HG02981 (cell line): Measurements from ENCODE around the gene REL.
"Not testable (repeated sequence)": the region's sequence is repeated elsewhere in the genome, so short reads cannot be mapped to it uniquely, and the experiment has no call there.

Source experiments
- ATAC-seq: cut with Tn5 transposase; IDR thresholded peaks from one replicate; pipeline ENCODE4 v1.9.1; 2021; ENCODE audit warnings: mild to moderate bottlenecking, moderate library complexity; ENCODE audit not compliant: unreplicated experiment

Gene REL

DNA sequence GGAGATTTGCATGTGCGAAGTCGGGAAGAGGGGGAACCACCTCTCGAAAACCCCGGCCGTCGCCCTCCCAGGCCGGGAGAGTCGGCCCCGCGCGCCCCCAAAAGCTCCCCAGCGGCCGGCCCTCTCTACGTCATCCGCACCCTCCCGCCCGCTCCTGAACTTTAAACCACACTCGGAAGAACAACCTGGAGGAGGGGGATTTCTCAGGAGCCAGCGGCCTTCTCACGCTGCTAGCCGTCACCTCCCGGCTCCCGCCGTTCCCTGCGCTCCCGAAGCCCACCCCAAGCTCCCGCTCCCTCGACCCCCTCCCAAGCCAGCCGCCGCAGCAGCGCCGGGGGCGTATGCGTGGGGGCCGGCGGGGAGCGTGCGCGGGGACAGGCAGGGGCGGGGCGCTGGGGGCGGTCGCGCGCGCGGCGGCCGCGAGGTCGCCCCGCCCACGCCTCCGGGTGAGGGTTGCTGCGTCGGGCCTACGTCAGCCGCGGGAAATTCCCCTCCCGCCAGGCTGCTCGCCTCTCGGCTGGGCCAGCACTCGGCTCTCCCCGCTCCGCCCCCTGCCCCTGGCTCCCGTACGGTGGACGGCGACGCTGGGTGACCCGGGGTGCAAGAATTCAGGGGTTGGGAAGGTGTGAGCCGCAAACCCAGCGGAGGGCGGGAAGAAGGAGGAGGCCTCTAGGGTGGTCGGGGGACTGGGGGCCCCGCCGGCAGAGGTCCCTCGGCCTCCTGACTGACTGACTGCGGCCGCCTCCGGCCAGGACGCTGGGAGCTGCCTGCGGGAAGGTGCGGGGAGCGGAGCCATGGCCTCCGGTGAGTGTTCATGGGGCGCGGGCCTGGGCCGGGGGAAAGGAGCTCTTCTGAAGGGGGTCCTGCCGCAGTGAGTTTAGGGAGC is at the start of gene REL:
REL (plus strand) TSS at position 528 of the 886 bp plus-strand sequence; CDS start at position 795, 267 bp downstream.
- peak; percentile 86 for ATAC-seq

DNA sequence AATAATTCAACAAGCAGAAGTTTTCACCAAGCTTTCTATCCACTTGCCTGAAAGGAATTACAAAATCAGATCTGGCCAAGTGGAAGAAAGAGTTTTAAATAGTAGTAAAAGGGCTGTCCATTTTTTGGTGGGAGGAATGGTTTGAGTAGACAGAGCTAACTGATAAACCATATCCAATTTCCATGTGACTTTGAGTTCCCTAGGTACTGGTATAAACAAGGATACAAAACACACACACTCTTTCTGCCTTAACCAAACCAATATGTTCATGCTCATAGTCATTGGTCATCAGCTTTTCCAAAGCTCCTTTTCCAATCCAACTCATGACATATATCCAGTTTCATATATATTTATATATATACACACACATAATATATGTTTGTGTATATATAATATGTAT is 49.5 kb upstream of the REL start:
- no peak for ATAC-seq

DNA sequence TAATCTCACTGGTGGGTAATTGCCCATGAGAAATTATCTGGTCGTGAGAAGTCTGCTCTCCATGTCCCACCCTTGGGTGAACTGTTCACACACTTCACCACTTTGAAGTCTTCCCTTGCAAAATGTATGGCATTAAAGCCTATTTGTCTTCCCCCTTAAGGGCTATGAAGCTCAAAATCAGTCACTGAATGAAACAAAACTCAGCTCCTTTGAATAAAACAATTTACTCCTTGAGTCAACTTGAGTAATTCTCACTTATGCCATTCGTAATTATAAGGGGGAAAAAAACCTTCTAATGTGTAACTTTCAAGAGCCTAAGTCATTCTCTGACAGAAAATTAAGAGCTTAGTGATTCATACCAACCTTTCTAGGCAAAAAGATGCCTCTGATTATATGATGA is 48.8 kb upstream of the REL start:
- ATAC-seq: no peak

GRCh38 chr2:60834270-60834717 is 47.1 kb upstream of the REL start:
- peak; percentile 48 for ATAC-seq

- no peak for ATAC-seq
Measured at GRCh38 chr2:60836491-60836890, 44.9 kb upstream of the REL start.

DNA sequence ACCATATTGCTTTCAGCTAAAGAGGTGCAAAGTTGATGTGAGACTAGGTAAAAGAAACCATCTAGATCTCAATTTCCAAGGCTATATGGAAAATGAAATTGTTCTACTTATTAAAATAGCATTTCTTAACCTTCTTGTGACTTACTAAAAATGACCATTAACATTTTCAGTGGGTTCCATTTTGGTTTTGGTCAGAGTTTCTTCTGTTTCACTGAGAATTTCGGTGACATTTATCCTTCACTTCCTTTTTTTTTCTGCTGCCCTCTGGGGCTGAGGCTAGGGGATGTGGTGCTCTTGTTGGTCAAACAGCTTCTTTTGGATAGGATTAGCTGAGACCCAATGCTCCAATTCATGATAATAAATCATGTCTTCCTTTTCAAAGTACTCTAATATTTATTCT is 44.3 kb upstream of the REL start:
- no peak for ATAC-seq

- no peak for ATAC-seq
Measured at GRCh38 chr2:60838481-60838880, 42.9 kb upstream of the REL start.

- ATAC-seq: peak; percentile 58
Measured at GRCh38 chr2:60839126-60839813, 42.1 kb upstream of the REL start.

DNA sequence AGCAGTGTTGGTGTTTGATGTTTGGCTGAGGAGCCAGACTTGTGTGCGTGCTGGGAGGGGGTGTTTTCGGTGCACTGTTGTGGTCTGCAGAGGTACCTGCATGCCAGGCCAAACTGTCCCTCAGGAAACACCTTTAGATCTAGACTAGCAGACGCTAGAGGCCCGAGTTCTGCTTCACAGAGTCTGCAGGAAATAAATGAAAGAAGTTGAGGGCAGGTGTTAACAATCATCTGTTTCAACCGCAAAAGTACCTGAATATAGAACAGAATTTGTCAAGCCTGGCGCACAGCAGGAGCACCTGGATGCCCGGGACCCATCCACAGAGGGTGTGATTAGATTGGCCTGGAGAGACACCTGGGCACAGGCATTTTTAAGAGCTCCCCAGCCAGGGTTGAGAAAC is 40.5 kb upstream of the REL start:
- ATAC-seq: peak; percentile 48

DNA sequence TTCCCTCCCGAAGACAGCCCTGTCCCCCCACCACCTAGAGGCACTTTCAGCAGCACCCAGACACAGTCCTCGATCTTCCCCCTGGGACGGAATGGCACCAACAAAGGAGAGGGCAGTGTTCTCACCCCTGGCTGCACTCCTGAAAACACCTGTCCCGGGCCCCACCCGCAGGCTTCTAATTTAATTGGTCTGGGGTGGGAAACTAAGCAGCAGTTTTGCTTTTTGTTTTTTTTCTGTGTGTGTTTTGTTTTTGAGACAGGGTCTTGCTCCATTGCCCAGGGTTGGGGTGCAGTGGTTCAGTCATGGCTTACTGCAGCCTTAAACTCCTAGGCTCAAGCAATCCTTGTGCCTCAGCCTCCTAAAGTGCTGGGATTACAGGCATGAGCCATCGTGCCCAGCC is 38.4 kb upstream of the REL start:
- no peak for ATAC-seq

DNA sequence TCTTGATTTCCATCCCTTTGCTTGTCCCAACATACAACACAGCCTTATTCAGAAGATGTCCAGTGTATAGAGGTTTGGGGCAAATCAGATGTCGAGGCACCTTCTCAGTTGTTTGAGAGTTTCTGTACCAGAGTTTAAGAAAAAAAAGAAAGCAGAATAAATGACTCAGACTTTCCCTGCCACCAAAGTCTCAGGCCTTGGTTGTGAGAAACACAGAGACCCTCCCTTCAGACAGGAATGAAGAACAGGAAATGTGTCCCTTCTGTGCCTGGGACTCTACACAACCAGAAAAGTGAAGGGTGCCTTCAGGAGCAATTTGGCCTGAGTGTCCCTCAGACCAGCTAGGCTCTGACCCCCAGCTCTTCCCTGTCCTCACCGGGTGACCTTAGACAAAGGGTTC is 37.3 kb upstream of the REL start:
- no peak for ATAC-seq

DNA sequence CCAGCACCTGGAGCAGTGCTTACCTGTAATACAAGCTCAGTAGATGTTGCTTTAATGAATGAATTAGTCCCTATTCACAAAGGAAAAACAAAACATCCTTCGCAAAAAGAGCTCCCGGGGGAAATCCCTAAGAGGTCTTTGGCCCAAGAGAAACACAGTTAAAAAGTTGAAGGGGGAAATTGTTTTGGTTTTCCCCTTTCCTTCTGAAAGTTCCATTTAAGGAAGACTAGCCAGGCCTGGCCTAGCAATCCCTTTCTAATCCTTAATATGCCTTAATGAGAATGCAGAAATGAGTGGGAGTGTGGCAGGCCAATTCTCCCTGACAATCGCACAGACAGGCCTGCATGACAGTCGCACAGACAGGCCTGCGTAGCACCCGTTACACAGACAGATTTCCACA is 33.5 kb upstream of the REL start:
- ATAC-seq: no peak

DNA sequence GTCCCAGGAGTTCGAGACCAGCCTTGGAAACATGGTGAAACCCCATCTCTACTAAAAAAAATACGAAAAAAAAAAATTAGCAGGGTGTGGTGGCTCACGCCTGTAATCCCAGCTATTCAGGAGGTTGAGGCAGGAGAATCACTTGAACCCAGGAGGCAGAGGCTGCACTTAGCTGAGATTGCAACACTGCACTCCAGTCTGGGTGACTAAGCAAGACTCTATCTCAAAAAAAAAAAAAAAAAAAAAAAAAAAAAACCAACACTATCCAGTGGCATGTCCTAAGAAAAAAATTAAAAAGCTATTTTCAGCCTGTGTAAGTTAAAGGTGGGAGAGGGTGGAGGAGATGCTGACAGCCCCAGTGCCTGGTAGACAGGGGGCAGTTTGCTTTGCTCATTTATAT is 32.2 kb upstream of the REL start:
- no peak for ATAC-seq

DNA sequence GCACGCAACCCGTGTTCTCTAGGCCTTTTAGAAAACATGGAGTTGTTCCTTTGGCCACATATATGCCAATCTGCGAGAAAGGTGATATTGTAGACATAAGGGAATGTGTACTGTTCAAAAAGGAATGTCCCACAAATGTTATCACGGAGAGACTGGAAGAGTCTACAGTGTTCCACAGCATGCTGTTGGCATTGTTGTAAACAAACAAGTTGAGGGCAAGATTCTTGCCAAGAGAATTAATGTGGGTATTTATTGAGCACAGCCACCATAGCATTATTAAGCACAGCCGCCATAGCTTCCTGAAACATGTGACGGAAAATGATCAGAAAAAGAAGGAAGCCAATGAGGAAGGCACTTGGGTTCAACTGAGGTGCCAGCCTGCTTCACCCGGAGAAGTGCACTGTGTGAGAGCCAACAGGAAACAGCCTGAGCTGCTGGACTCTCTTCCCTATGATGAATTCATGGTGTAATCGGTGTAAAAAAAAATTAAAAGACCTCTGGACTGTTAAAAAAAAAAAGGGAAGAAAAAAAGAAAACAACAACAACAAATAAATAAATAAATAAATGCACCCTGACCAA is 29.0 kb upstream of the REL start:
- ATAC-seq: no peak

GRCh38 chr2:60853531-60853930 is 27.8 kb upstream of the REL start:
- ATAC-seq: no peak

GRCh38 chr2:60855989-60856669 is 25.2 kb upstream of the REL start:
- ATAC-seq: no peak

GRCh38 chr2:60857056-60857455 is 24.3 kb upstream of the REL start:
- ATAC-seq: no peak

DNA sequence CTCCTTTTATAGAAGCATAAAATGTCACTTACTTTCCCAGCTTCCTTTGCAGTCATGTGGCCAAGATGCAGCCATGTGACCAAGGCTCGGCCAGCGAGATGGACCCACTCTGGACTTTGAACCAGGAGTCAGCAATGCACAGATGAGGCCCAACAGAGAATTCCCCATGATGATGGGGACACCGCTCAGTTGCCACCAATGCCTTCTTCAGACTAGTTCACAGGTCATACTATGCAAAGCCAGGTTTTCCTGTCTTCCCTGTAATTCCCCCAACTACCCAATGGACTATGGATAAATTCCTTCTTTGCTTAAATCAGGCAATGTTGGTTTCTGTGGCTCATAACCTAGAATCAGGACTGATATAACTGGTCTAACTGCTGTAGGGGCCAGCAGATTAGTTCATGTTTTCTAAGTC is 22.5 kb upstream of the REL start:
- ATAC-seq: no peak

DNA sequence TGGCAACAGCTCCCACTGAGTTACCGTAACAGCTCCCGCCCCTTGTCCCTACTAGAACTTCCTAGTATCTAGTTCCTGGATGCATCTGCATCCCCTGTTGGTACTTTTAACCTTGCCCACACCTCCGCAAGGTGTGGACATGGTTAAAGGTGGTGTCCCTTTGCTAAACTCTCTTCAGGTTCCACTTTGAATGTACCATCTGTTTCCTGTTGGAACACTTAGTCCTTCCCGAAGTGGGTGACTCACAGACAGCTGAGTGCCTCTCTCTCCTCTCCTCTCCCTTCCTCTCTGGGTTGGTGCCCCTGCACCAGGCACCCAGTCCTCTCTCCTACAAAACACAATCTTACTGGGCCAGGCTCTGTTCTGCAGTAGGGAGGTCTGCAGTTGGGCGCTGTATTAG is 19.6 kb upstream of the REL start:
- no peak for ATAC-seq

DNA sequence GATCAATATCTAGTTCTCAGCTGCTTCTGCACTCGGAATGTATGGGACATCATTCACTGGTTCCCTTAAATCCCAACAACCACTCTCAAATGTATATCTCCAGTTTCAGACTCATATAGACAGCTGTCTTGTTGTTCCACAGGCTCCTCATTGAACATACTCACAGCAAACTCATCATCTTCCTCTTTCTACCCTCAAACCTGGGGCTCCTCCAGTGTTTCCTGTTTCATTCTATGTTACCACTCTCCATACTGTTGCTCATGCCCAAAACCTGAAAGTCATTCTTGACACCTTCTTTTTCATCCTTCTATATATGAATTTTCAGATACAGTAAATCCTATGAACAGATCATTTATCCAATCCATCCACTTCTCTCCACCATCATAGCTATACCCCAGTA is 18.7 kb upstream of the REL start:
- no peak for ATAC-seq

GRCh38 chr2:60865361-60865760 is 16.0 kb upstream of the REL start:
- not testable (repeated sequence) for ATAC-seq
